GM12892 (cell line): Measurements from ENCODE around the gene TMPO.

Experiments
- POLR2A ChIP-seq: IDR thresholded peaks from 2 replicates; pipeline ENCODE4 v1.6.1; 2011; ENCODE audit warnings: low read depth, low read length, control low read depth
- TAF1 ChIP-seq: IDR thresholded peaks from 2 replicates; pipeline ENCODE4 v1.6.1; 2011; ENCODE audit warnings: low read depth, mild to moderate bottlenecking, control low read depth, low read length, borderline replicate concordance

GRCh38 chr12:98582093-98582492 is 66.7 kb downstream of the TMPO start:
- TF ChIP-seq POLR2A (no peak), TAF1 (no peak)
